PC-9 (cell line): ENCODE results near the gene CCL19.

Experiments used
- EZH2 ChIP-seq: fragments of 200-600 bp; sonication (generic); IDR thresholded peaks from 2 replicates; pipeline ENCODE4 v1.8.0; 2017; ENCODE audit warnings: antibody characterized with exemption, low read depth
- TF ChIP-seq, protein P1 (sequence below): fragments of 200-600 bp; sonication (generic); conservative IDR thresholded peaks from 2 replicates; pipeline ENCODE4 v1.6.1; 2017; ENCODE audit warnings: mixed run types, antibody characterized with exemption, mild to moderate bottlenecking, moderate library complexity

DNA sequence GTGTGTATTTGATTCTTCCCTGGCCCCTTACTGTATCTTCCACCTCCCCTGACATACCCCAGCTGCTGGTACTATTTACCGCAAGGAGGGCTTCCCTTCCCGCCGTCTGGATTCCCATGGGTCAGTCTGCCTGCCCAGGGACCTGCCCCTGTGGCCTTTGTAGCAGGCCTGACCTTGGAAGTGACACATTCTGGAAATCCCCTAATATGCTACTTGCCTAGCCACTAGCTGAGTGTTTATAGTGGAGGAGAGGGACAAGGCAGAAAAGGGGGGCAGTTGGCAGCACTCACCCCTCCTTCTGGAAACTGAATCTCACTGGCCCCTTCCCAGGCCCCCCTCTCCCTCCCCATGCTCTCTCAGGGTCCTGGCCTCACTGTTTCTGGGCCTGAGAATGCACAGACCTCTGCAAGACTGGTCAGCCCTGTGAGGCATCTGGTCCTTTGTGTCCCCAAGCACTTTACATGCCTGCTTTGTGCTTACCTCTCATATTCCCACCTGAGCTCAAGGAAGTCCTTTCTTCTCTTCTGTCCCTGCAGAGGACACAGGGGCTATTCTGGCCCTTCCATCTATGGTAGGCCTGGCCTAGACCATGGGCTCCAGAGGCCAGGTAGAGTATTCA lies 27.0 kb upstream of the CCL19 start:
- TF ChIP-seq, protein P1, sequence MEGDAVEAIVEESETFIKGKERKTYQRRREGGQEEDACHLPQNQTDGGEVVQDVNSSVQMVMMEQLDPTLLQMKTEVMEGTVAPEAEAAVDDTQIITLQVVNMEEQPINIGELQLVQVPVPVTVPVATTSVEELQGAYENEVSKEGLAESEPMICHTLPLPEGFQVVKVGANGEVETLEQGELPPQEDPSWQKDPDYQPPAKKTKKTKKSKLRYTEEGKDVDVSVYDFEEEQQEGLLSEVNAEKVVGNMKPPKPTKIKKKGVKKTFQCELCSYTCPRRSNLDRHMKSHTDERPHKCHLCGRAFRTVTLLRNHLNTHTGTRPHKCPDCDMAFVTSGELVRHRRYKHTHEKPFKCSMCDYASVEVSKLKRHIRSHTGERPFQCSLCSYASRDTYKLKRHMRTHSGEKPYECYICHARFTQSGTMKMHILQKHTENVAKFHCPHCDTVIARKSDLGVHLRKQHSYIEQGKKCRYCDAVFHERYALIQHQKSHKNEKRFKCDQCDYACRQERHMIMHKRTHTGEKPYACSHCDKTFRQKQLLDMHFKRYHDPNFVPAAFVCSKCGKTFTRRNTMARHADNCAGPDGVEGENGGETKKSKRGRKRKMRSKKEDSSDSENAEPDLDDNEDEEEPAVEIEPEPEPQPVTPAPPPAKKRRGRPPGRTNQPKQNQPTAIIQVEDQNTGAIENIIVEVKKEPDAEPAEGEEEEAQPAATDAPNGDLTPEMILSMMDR: no peak
- no peak for TF ChIP-seq EZH2
